Osteocyte (in vitro differentiated cells): ENCODE results near the gene CDH23. TPM values are rescaled to one million over a fixed set of nuclear protein-coding genes. Genes with fewer than 3 reads are reported as not detected.
A peak's percentile ranks its signal among the peaks of the same experiment; 100 is the strongest.

ENCODE experiments used
- DNase-seq: peaks from one replicate; pipeline ENCODE4 v3.0.0; 2021; ENCODE audit warnings: mixed read lengths; ENCODE audit not compliant: unreplicated experiment; ENCODE audit errors: extremely low spot score
- H3K27ac Mint-ChIP-seq: one replicate; pipeline ENCODE4 v1.8.0; 2021; ENCODE audit warnings: mild to moderate bottlenecking, mixed read lengths; ENCODE audit not compliant: unreplicated experiment
- H3K27me3 Mint-ChIP-seq: one replicate; pipeline ENCODE4 v1.8.0; 2021; ENCODE audit warnings: mixed read lengths; ENCODE audit not compliant: unreplicated experiment
- H3K36me3 Mint-ChIP-seq: one replicate; pipeline ENCODE4 v1.8.0; 2021; ENCODE audit warnings: mixed read lengths; ENCODE audit not compliant: unreplicated experiment
- H3K4me1 Mint-ChIP-seq: one replicate; pipeline ENCODE4 v1.8.0; 2021; ENCODE audit warnings: mixed read lengths; ENCODE audit not compliant: unreplicated experiment
- H3K4me3 Mint-ChIP-seq: one replicate; pipeline ENCODE4 v1.8.0; 2021; ENCODE audit warnings: mild to moderate bottlenecking, moderate library complexity, mixed read lengths; ENCODE audit not compliant: unreplicated experiment
- H3K9me3 Mint-ChIP-seq: one replicate; pipeline ENCODE4 v1.8.0; 2021; ENCODE audit warnings: mixed read lengths; ENCODE audit not compliant: unreplicated experiment
- long read RNA-seq: library from polyadenylated mRNA; unstranded; transcript quantifications from one replicate; pipeline ENCODE4 v2.0.0, GENCODE V29; 2021
- total RNA-seq: library from RNA; stranded (reverse); gene quantifications from 2 replicates; pipeline ENCODE4 v1.2.1, GENCODE V29; 2021
- TF ChIP-seq, protein P1 (sequence below): fragments of 200-600 bp; sonication (generic); IDR thresholded peaks from 2 replicates; pipeline ENCODE4 v1.5.0; 2021; ENCODE audit warnings: antibody characterized with exemption, mild to moderate bottlenecking, moderate library complexity

The CDH23 gene
- not detected in 2 replicates for total RNA-seq
- long read RNA-seq, partial matches to known transcripts, result 0 of 1 reads
- long read RNA-seq, other reads (novel, unspliced or antisense), result 1 of 1 reads

DNA sequence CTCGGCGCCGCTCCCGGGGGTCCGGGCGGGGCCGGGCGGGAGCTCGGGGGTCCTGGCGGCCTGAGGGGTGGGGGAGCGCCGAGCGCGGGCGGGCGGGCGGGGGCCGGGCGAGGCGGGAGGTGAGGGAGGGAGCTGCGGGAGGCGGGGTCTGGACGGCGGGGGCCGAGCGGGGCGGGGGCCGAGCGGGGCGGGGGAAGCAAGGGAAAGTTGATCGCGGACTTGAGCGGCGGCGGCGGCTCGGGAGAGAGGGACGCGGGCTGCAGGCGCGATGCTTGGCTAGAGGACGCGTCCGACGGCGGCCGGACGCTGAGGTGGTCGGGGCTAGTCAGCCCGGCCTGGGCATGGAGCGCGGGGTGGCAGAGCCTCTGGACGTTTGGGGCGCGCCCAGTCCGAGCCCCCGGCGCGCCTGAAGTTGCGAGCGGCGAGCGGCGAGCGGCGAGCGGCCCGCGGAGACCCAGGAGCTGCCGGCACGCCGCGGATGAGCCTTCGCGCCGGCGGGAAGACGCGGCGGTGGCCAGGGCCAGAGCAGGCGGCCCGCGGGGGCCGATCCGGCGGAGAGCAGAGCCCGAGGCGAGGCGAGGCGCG is at the start of gene CDH23:
CDH23 (plus strand) TSS at position 210 of the 585 bp plus-strand sequence. CDS start 42,912 bp downstream, outside the sequence.
- H3K4me3 Mint-ChIP-seq, result peak within 1 kb of the TSS; percentile 56
- no peak within 1 kb of the TSS for H3K27ac Mint-ChIP-seq
- TF ChIP-seq, protein P1, sequence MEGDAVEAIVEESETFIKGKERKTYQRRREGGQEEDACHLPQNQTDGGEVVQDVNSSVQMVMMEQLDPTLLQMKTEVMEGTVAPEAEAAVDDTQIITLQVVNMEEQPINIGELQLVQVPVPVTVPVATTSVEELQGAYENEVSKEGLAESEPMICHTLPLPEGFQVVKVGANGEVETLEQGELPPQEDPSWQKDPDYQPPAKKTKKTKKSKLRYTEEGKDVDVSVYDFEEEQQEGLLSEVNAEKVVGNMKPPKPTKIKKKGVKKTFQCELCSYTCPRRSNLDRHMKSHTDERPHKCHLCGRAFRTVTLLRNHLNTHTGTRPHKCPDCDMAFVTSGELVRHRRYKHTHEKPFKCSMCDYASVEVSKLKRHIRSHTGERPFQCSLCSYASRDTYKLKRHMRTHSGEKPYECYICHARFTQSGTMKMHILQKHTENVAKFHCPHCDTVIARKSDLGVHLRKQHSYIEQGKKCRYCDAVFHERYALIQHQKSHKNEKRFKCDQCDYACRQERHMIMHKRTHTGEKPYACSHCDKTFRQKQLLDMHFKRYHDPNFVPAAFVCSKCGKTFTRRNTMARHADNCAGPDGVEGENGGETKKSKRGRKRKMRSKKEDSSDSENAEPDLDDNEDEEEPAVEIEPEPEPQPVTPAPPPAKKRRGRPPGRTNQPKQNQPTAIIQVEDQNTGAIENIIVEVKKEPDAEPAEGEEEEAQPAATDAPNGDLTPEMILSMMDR, result no peak
- no peaks in the 10 kb centered on the region for H3K36me3 Mint-ChIP-seq
- H3K4me1 Mint-ChIP-seq, result peaks cover 8% of the 10 kb centered on the region
- DNase-seq, result peak; percentile 67
- peaks cover 78% of the 10 kb centered on the region for H3K27me3 Mint-ChIP-seq
- no peaks in the 10 kb centered on the region for H3K9me3 Mint-ChIP-seq

DNA sequence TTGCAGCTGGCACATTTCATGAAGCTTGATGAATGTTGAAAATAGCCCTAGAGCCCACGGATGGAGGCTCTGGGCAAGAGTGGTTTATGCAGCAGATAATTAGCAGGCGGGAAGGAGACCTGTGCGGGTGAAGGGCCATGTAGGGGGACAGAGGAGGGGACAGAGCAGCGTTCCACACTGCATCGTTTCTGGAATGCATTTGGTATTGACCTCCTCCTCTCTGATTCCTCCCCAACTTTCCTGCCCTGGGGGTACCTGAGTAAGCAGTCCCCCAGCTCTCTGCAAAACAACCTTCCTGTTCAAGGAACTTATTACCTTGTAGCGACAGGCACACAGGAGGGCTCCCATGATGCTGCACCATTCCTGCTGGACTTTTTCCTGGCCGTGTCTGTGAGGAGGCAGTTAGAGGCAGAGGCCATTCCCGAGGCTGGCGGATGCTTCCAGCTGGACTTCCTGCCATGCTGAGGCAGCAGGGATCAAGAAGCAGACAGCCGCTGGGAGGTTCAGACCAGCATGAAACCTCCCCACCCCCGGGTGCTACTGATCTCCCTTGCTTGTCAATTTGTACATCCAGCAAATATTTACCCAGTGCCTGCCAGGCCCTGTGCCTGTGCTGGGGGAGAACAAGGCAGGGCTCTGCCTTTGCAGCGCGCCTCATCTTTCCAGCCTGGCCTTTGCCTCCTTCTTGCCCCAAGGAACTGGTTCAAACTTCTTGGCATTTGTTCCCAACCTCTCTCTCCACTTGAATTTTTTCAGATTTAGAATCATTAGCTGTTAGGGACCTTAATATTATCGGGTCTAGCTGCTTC is 48.9 kb upstream of the CDH23 start:
- no peaks in the 10 kb centered on the region for H3K36me3 Mint-ChIP-seq
- no peak overlapping the region for H3K4me3 Mint-ChIP-seq
- TF ChIP-seq, protein P1, result no peak
- DNase-seq, result no peak
- no peaks in the 10 kb centered on the region for H3K4me1 Mint-ChIP-seq
- no peaks in the 10 kb centered on the region for H3K9me3 Mint-ChIP-seq
- peaks cover 6% of the 10 kb centered on the region for H3K27me3 Mint-ChIP-seq
- H3K27ac Mint-ChIP-seq, result no peak overlapping the region

DNA sequence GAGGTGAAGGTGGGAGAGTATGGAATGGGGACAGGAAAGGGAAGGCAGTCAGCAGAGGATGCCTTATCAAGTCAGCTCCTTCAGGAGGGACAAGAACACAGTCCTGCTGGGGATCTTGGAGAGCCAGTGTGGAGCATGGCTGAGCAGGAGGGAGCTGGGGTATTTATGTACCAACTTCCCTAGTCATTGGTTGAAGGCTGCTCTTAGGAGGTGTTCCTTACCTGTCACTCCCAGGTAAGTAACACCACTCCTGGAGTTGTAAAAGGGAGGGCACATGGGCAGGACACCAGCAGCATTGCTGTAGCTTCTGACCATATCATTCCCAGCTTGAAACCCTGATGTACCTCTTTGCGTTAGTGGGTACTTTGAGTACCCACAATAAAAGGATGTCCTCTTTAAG is 47.9 kb upstream of the CDH23 start:
- TF ChIP-seq, protein P1, result no peak
- Mint-ChIP-seq H3K9me3 (no peaks in the 10 kb centered on the region), H3K4me1 (no peaks in the 10 kb centered on the region), H3K4me3 (no peak overlapping the region), H3K27me3 (peaks cover 6% of the 10 kb centered on the region), H3K36me3 (no peaks in the 10 kb centered on the region), H3K27ac (no peak overlapping the region)
- DNase-seq, result no peak

DNA sequence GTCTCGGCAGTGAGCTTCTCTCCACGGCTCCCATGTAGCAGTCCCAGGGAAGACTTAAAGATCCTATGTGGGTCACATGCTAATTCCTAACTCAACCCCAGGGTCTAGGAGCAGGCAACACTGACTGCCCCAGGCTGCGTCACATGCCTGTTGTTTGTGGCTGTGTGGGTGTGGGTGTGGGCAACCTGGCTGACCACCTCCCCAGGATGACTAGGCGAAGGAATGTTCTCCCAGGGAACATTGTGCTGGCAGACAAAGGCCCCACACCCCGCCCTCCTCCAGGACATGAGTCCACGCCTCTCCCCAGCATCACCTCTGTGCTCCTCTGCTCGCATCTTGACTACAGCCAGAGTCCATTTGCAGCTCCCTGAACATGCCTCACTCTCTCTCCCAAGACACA is 47.3 kb upstream of the CDH23 start:
- no peaks in the 10 kb centered on the region for H3K36me3 Mint-ChIP-seq

More for the DNA sequence above, 47.3 kb upstream of the CDH23 start:
- no peak overlapping the region for H3K4me3 Mint-ChIP-seq
- peaks cover 6% of the 10 kb centered on the region for H3K27me3 Mint-ChIP-seq
- TF ChIP-seq, protein P1, result no peak
- no peaks in the 10 kb centered on the region for H3K9me3 Mint-ChIP-seq
- no peaks in the 10 kb centered on the region for H3K4me1 Mint-ChIP-seq
- DNase-seq, result no peak
- no peak overlapping the region for H3K27ac Mint-ChIP-seq
